ENCODE data around the gene PTPN1.

GRCh38 chr20:50468378-50468798 lies 41.8 kb upstream of the PTPN1 start:
- TF ChIP-seq JUND (IDR thresholded peaks at IDR 0.05) = no peak
- TF ChIP-seq, protein P1, sequence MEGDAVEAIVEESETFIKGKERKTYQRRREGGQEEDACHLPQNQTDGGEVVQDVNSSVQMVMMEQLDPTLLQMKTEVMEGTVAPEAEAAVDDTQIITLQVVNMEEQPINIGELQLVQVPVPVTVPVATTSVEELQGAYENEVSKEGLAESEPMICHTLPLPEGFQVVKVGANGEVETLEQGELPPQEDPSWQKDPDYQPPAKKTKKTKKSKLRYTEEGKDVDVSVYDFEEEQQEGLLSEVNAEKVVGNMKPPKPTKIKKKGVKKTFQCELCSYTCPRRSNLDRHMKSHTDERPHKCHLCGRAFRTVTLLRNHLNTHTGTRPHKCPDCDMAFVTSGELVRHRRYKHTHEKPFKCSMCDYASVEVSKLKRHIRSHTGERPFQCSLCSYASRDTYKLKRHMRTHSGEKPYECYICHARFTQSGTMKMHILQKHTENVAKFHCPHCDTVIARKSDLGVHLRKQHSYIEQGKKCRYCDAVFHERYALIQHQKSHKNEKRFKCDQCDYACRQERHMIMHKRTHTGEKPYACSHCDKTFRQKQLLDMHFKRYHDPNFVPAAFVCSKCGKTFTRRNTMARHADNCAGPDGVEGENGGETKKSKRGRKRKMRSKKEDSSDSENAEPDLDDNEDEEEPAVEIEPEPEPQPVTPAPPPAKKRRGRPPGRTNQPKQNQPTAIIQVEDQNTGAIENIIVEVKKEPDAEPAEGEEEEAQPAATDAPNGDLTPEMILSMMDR (IDR thresholded peaks at IDR 0.05; ENCODE audit: low read depth, low read length, missing input control) = no peak
- TF ChIP-seq REST (IDR thresholded peaks at IDR 0.05) = no peak
- no peak for TF ChIP-seq RAD21 (IDR thresholded peaks at IDR 0.05)
- no peak for TF ChIP-seq YY1 (IDR thresholded peaks at IDR 0.05)
- TF ChIP-seq GABPA (IDR thresholded peaks at IDR 0.05 in 1 of 2, conservative IDR thresholded peaks at IDR 0.05 in 1 of 2) = no peak
- no peak for TF ChIP-seq HNF4A (conservative IDR thresholded peaks at IDR 0.05)
- no peak for TF ChIP-seq RXRA (IDR thresholded peaks at IDR 0.05)
- TF ChIP-seq ZBTB33 (IDR thresholded peaks at IDR 0.05) = no peak
- TF ChIP-seq EGR1 (IDR thresholded peaks at IDR 0.05; ENCODE audit: low read depth in 2 of 2) = no peak
- TF ChIP-seq MAX (IDR thresholded peaks at IDR 0.05) = no peak
- TF ChIP-seq TAF1 (conservative IDR thresholded peaks at IDR 0.05) = no peak
- no peak for TF ChIP-seq SP1 (IDR thresholded peaks at IDR 0.05)
